ENCODE results near the gene ATAD1.

DNA sequence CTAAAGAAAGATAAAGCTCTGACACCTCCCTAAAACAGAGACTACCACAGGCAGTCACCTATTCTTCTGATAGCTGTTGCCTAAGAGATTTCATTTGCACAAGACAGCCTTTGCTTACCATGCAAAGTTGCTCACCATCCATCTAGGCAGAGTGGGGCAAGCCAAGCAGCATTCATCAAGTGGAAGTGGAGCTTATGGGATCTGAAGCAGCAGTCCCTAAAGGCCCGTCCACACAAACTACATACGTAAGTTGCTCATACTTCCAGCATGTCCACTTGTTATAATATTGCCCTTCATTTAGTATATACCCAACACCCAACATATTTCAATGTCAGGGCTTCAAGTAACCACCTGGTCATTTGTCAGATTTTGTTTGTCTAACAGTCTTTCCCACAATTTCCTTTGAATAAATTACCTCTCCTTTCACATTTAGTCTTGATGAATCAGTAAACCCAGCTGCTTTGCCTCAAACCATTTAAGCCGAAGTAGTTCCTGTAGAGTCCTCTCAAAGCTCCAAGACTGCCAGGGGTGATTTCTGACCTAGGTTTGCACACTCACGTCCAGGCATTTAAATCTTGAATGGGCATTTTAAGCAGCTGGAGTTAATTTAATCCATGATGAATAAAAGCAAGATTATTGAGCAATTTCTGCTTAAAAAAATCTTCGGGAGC is 67.9 kb downstream of the ATAD1 start:
- TF ChIP-seq EZH2 (IDR thresholded peaks at IDR 0.05) (no peak), FOXP2 (optimal IDR thresholded peaks at IDR 0.05; ENCODE audit: control extremely low read depth, extremely low read length, insufficient read depth) (no peak), POLR2AphosphoS5 (IDR thresholded peaks at IDR 0.05; ENCODE audit: borderline replicate concordance, low read depth, low read length) (no peak)

Measured in SK-N-MC (cell line).